Fibroblast of gingiva (primary cell): ENCODE measurements around the gene CPS1.

Source experiments
- DNase-seq: peaks from one replicate; pipeline ENCODE4 v3.0.0-alpha.2; 2011; ENCODE audit warnings: low read depth

CPS1 gene

GRCh38 chr2:210556329-210556980, at the start of gene CPS1:
Gene CPS1 (plus strand): TSS chr2:210556599. CDS start chr2:210556734, 135 bp downstream.
- DNase-seq = no peak

- no peak for DNase-seq
These were observed 40.5 kb upstream of the CPS1 start for GRCh38 chr2:210515911-210516310.

GRCh38 chr2:210517264-210517663, 39.1 kb upstream of the CPS1 start:
- DNase-seq = no peak

GRCh38 chr2:210519594-210519993, 36.8 kb upstream of the CPS1 start:
- DNase-seq = no peak

- no peak for DNase-seq
These were observed 34.0 kb upstream of the CPS1 start for GRCh38 chr2:210522399-210522798.

- no peak for DNase-seq
These were observed 32.6 kb upstream of the CPS1 start for GRCh38 chr2:210523650-210524289.

GRCh38 chr2:210524533-210524932, 31.9 kb upstream of the CPS1 start:
- DNase-seq = no peak

- no peak for DNase-seq
These were observed 29.1 kb upstream of the CPS1 start for GRCh38 chr2:210527286-210527685.

- DNase-seq = no peak
These were observed 27.7 kb upstream of the CPS1 start for GRCh38 chr2:210528716-210529115.

- DNase-seq = no peak
These were observed 25.3 kb upstream of the CPS1 start for GRCh38 chr2:210531050-210531449.

GRCh38 chr2:210531482-210531881, 24.9 kb upstream of the CPS1 start:
- no peak for DNase-seq

- no peak for DNase-seq
These were observed 23.0 kb upstream of the CPS1 start for GRCh38 chr2:210533389-210533788.

GRCh38 chr2:210534879-210535278, 21.5 kb upstream of the CPS1 start:
- DNase-seq = no peak

- no peak for DNase-seq
These were observed 19.3 kb upstream of the CPS1 start for GRCh38 chr2:210536973-210537650.

- no peak for DNase-seq
These were observed 17.4 kb upstream of the CPS1 start for GRCh38 chr2:210539035-210539434.

GRCh38 chr2:210539578-210540416, 16.6 kb upstream of the CPS1 start:
- no peak for DNase-seq

- DNase-seq = no peak
These were observed 15.9 kb upstream of the CPS1 start for GRCh38 chr2:210540471-210540870.

- DNase-seq = peak; percentile 5
These were observed 15.5 kb upstream of the CPS1 start for GRCh38 chr2:210540900-210541289.

- DNase-seq = peak; percentile 76
These were observed 15.0 kb upstream of the CPS1 start for GRCh38 chr2:210541290-210541902.

GRCh38 chr2:210544007-210544590, 12.3 kb upstream of the CPS1 start:
- no peak for DNase-seq

- DNase-seq = no peak
These were observed 11.6 kb upstream of the CPS1 start for GRCh38 chr2:210544831-210545230.
